ENCODE data around the gene HLTF.
"Not testable (repeated sequence)": the region's sequence is repeated elsewhere in the genome, so short reads cannot be mapped to it uniquely, and the experiment has no call there.

The HLTF gene

GRCh38 chr3:149114458-149114857, 28.1 kb upstream of the HLTF start:
- Histone ChIP-seq H3K27ac (no peak overlapping the region), H4K20me1 (ENCODE audit: insufficient read depth) (no peaks in the 10 kb centered on the region), H3K36me3 (ENCODE audit: insufficient read depth) (no peaks in the 10 kb centered on the region), H3K4me3 (IDR thresholded peaks at IDR 0.05; ENCODE audit: insufficient read depth, low read depth, low read length) (no peak overlapping the region), H3K79me2 (ENCODE audit: insufficient read depth, low read depth) (no peaks in the 10 kb centered on the region), H3K9ac (no peak overlapping the region), H2AFZ (ENCODE audit: low read depth) (no peak overlapping the region), H3K4me1 (ENCODE audit: low read depth, poor library complexity, severe bottlenecking) (peaks cover 4% of the 10 kb centered on the region), H3K4me2 (no peak overlapping the region), H3K27me3 (ENCODE audit: insufficient read depth, low read depth) (no peaks in the 10 kb centered on the region)
- TF ChIP-seq CTCF (conservative IDR thresholded peaks at IDR 0.05; ENCODE audit: low read depth, low read length), result no peak

DNA sequence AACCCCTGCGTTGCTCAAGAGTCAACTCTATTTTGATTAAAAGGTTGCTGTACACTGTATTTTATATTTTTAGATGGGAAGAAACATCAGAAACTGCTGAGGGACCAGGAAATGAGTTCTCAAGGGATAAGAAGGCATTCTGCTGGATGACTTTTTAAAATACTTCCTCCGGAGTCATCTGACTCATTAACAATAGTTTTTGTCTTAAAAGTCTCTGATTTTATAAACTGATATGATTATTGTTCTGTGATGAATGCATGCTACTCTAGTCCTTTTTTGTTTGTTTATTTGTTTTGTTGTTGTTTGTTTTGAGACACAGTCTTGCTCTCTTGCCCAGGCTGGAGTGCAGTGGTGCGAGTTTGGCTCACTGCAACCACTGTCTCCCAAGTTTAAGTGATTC, 18.2 kb upstream of the HLTF start:
- Histone ChIP-seq H3K27me3 (ENCODE audit: insufficient read depth, low read depth) (no peaks in the 10 kb centered on the region), H3K4me2 (no peak overlapping the region), H3K9ac (no peak overlapping the region), H3K27ac (no peak overlapping the region), H3K36me3 (ENCODE audit: insufficient read depth) (no peaks in the 10 kb centered on the region), H3K4me3 (IDR thresholded peaks at IDR 0.05; ENCODE audit: insufficient read depth, low read depth, low read length) (no peak overlapping the region), H2AFZ (ENCODE audit: low read depth) (no peak overlapping the region), H4K20me1 (ENCODE audit: insufficient read depth) (no peaks in the 10 kb centered on the region), H3K79me2 (ENCODE audit: insufficient read depth, low read depth) (no peaks in the 10 kb centered on the region), H3K4me1 (ENCODE audit: low read depth, poor library complexity, severe bottlenecking) (no peaks in the 10 kb centered on the region)
- no peak for TF ChIP-seq CTCF (conservative IDR thresholded peaks at IDR 0.05; ENCODE audit: low read depth, low read length)

DNA sequence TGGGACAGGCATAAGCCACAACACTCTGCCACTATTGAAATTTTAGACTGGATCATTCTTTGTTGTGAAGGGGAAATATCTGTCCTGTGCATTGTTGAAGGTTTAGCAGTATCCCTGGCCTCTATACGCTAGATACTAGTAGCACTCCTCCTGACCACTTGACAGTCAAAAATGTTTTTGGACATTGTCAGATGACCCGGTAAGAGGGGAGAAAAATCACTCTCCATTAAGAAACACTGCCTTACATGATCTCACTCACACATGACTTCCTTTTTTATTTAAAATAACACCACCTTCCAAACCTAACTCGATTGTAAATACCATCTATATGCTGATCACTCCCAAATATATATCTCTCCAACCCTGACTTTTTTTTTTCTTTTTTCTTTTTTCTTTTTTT, 15.3 kb upstream of the HLTF start:
- Histone ChIP-seq H2AFZ (ENCODE audit: low read depth) (no peak overlapping the region), H3K36me3 (ENCODE audit: insufficient read depth) (no peaks in the 10 kb centered on the region), H3K79me2 (ENCODE audit: insufficient read depth, low read depth) (no peaks in the 10 kb centered on the region)

GRCh38 chr3:149101154-149101553, 14.8 kb upstream of the HLTF start:
- Histone ChIP-seq H3K9ac (no peak overlapping the region), H3K4me3 (IDR thresholded peaks at IDR 0.05; ENCODE audit: insufficient read depth, low read depth, low read length) (no peak overlapping the region)
- no peak for TF ChIP-seq CTCF (conservative IDR thresholded peaks at IDR 0.05; ENCODE audit: low read depth, low read length)

More for the DNA sequence above, 15.3 kb upstream of the HLTF start:
- H3K27me3 ChIP-seq (ENCODE audit: insufficient read depth, low read depth), result no peaks in the 10 kb centered on the region
- H3K9ac ChIP-seq, result no peak overlapping the region
- H4K20me1 ChIP-seq (ENCODE audit: insufficient read depth), result no peaks in the 10 kb centered on the region
- H3K4me1 ChIP-seq (ENCODE audit: low read depth, poor library complexity, severe bottlenecking), result no peaks in the 10 kb centered on the region
- H3K4me3 ChIP-seq (IDR thresholded peaks at IDR 0.05; ENCODE audit: insufficient read depth, low read depth, low read length), result no peak overlapping the region
- no peak for TF ChIP-seq CTCF (conservative IDR thresholded peaks at IDR 0.05; ENCODE audit: low read depth, low read length)
- H3K27ac ChIP-seq, result no peak overlapping the region
- H3K4me2 ChIP-seq, result no peak overlapping the region

GRCh38 chr3:149097987-149098386, 11.7 kb upstream of the HLTF start:
- not testable (repeated sequence) for H3K79me2 ChIP-seq (ENCODE audit: insufficient read depth, low read depth); H3K27ac ChIP-seq; H3K27me3 ChIP-seq (ENCODE audit: insufficient read depth, low read depth); H4K20me1 ChIP-seq (ENCODE audit: insufficient read depth); H3K4me3 ChIP-seq (IDR thresholded peaks at IDR 0.05; ENCODE audit: insufficient read depth, low read depth, low read length); H2AFZ ChIP-seq (ENCODE audit: low read depth); H3K36me3 ChIP-seq (ENCODE audit: insufficient read depth); H3K4me2 ChIP-seq; H3K9ac ChIP-seq; H3K4me1 ChIP-seq (ENCODE audit: low read depth, poor library complexity, severe bottlenecking)

More at GRCh38 chr3:149101154-149101553, 14.8 kb upstream of the HLTF start:
- no peaks in the 10 kb centered on the region for H4K20me1 ChIP-seq (ENCODE audit: insufficient read depth)
- no peak overlapping the region for H3K27ac ChIP-seq
- H3K27me3 ChIP-seq (ENCODE audit: insufficient read depth, low read depth), result no peaks in the 10 kb centered on the region
- no peaks in the 10 kb centered on the region for H3K79me2 ChIP-seq (ENCODE audit: insufficient read depth, low read depth)
- no peak overlapping the region for H2AFZ ChIP-seq (ENCODE audit: low read depth)
- H3K36me3 ChIP-seq (ENCODE audit: insufficient read depth), result no peaks in the 10 kb centered on the region
- no peaks in the 10 kb centered on the region for H3K4me1 ChIP-seq (ENCODE audit: low read depth, poor library complexity, severe bottlenecking)
- no peak overlapping the region for H3K4me2 ChIP-seq
